H1 (cell line): ENCODE measurements around the gene SLC25A42. TPM values are rescaled to one million over a fixed set of nuclear protein-coding genes. Genes with fewer than 3 reads are reported as not detected.

Experiments
- CREB1 ChIP-seq: IDR thresholded peaks from 2 replicates; pipeline ENCODE4 v1.6.1; 2012; ENCODE audit warnings: inconsistent platforms
- EGR1 ChIP-seq: IDR thresholded peaks from 2 replicates; pipeline ENCODE4 v1.6.1; 2011; ENCODE audit warnings: low read depth, low read length, borderline replicate concordance
- HDAC2 ChIP-seq, 2 experiments: fragments of 300-600 bp in 1 of 2; sonication (generic) in 1 of 2; IDR thresholded peaks; 2 replicates each; pipeline ENCODE4 v1.6.1; 2011 to 2012; ENCODE audit warnings: low read depth in 2 of 2, low read length in 2 of 2, mild to moderate bottlenecking in 2 of 2, moderate library complexity in 2 of 2, borderline replicate concordance in 1 of 2, inconsistent platforms in 1 of 2
- KDM1A ChIP-seq: fragments of 200-600, 300-600 bp; sonication (generic); IDR thresholded peaks from 2 replicates; pipeline ENCODE4 v1.7.1; 2016; ENCODE audit warnings: mild to moderate bottlenecking, low read length, borderline replicate concordance
- MAX ChIP-seq: IDR thresholded peaks from 2 replicates; pipeline ENCODE4 v1.6.1; 2012; ENCODE audit warnings: inconsistent platforms
- POLR2A ChIP-seq, 2 experiments: IDR thresholded peaks; 1 replicate in 1 of 2; 2 replicates in 1 of 2; pipeline ENCODE4 v1.6.1; 2011; ENCODE audit warnings: low read depth in 2 of 2, low read length in 2 of 2, mild to moderate bottlenecking in 2 of 2; ENCODE audit errors: control extremely low read depth in 1 of 2
- SIN3A ChIP-seq, 2 experiments: IDR thresholded peaks in 1 of 2; conservative IDR thresholded peaks in 1 of 2; 2 replicates each; pipeline ENCODE4 v1.6.1; 2011 to 2012; ENCODE audit warnings: low read length in 2 of 2, improper control_type of control experiment in 1 of 2, low read depth in 1 of 2, mild to moderate bottlenecking in 1 of 2
- SIRT6 ChIP-seq: IDR thresholded peaks from one replicate; pipeline ENCODE4 v1.7.1; 2012; ENCODE audit warnings: low read length, inconsistent platforms
- SIX5 ChIP-seq: IDR thresholded peaks from 2 replicates; pipeline ENCODE4 v1.6.1; 2011; ENCODE audit warnings: mild to moderate bottlenecking, low read depth, low read length
- SP2 ChIP-seq: IDR thresholded peaks from 2 replicates; pipeline ENCODE4 v1.6.1; 2012; ENCODE audit warnings: mild to moderate bottlenecking, low read length, inconsistent platforms
- SRF ChIP-seq: IDR thresholded peaks from 2 replicates; pipeline ENCODE4 v1.6.1; 2011; ENCODE audit warnings: mild to moderate bottlenecking, low read depth, low read length, moderate library complexity
- TBP ChIP-seq: IDR thresholded peaks from 2 replicates; pipeline ENCODE4 v1.6.1; 2011; ENCODE audit warnings: low read depth, low read length, improper control_type of control experiment
- polyA plus RNA-seq, 7 experiments: library from polyadenylated mRNA; depleted of rRNA in 3 of 7; stranded (reverse) in 5 of 7; unstranded in 2 of 7; fragments of >200 nt in 5 of 7; fragments of 200-250 nt in 2 of 7; gene quantifications; 1 replicate in 5 of 7; 2 replicates in 1 of 7; 4 replicates in 1 of 7; pipeline versions ENCODE4 v1.2.1 to v1.2.3, GENCODE V29; 2011 to 2013; ENCODE audit warnings: missing spikeins in 2 of 7, mixed read lengths in 2 of 7
- total RNA-seq: library from RNA; stranded (reverse); fragmentation: NEBNext Ultra II Directional; extraction: Animal tissue kit (Norgen Biotek cat#: 25700); gene quantifications from 2 replicates; pipeline ENCODE4 v1.2.1, GENCODE V29; 2021

The SLC25A42 gene
- total and polyA plus RNA-seq, 2 of the 8 experiments (the other 6 are each of a cell fraction or from before 2014, with no cell fraction given) = 5.9 to 6.2 TPM

- no peak for TF ChIP-seq SIRT6
- peak; percentile 81 for TF ChIP-seq SP2
- TF ChIP-seq POLR2A (IDR thresholded peaks at IDR 0.05; ENCODE audit: control extremely low read depth in 1 of 2, low read depth in 2 of 2, low read length in 2 of 2) = peak in 1 of 2 experiments; percentile 54; a peak in 1 of 3 replicates
- peak; percentile 79 for TF ChIP-seq SIX5
- peak; percentile 70 for TF ChIP-seq KDM1A
- TF ChIP-seq EGR1 = no peak
- peak; percentile 67 for TF ChIP-seq MAX
- peak; percentile 71 for TF ChIP-seq CREB1
- peak in 1 of 2 experiments; percentile 61; a peak in 2 of 4 replicates for TF ChIP-seq SIN3A (conservative IDR thresholded peaks at IDR 0.05 in 1 of 2, IDR thresholded peaks at IDR 0.05 in 1 of 2; ENCODE audit: low read depth in 1 of 2, low read length in 2 of 2)
- no peak for TF ChIP-seq SRF
- TF ChIP-seq HDAC2 (IDR thresholded peaks at IDR 0.05; ENCODE audit: borderline replicate concordance in 1 of 2, low read depth in 2 of 2, low read length in 2 of 2) = 0 out of 4 replicates have a peak, but pooled peaks of 1 of the 2 experiments have one; percentile 6
- TF ChIP-seq TBP = 0 out of 2 replicates have a peak, but pooled peaks have one; percentile 22
- TF ChIP-seq, all 59 proteins: peak for 15
Observed at GRCh38 chr19:19138109-19138981, 74.6 kb downstream of the SLC25A42 start, which contains the start of gene TMEM161A (continued).
